GM06990 (cell line): ENCODE results near the gene MEOX1.
"Not testable (repeated sequence)": the region's sequence is repeated elsewhere in the genome, so short reads cannot be mapped to it uniquely, and the experiment has no call there.

Experiments used
- DNase-seq: peaks from one replicate; pipeline ENCODE4 v3.0.0-alpha.2; 2011; ENCODE audit not compliant: insufficient read length; ENCODE audit errors: extremely low read depth
- H3K27me3 ChIP-seq: replicated peaks from 2 replicates; pipeline ENCODE4 v1.6.0; 2011; ENCODE audit warnings: low read length; ENCODE audit not compliant: control insufficient read depth, insufficient read depth
- H3K36me3 ChIP-seq: 2 replicates; pipeline ENCODE4 v1.5.1; 2011; ENCODE audit warnings: low read length; ENCODE audit not compliant: control insufficient read depth, insufficient read depth
- H3K4me3 ChIP-seq: replicated peaks from 2 replicates; pipeline ENCODE4 v1.5.1; 2011; ENCODE audit warnings: low read depth, mild to moderate bottlenecking, control low read depth, low read length
- CTCF ChIP-seq: IDR thresholded peaks from 2 replicates; pipeline ENCODE4 v1.5.1; 2011; ENCODE audit warnings: low read length, control low read depth, mild to moderate bottlenecking, inconsistent platforms; ENCODE audit not compliant: insufficient read depth, poor library complexity, severe bottlenecking

MEOX1 gene

GRCh38 chr17:43689814-43690213 lies 28.1 kb upstream of the MEOX1 start:
- Histone ChIP-seq H3K4me3 (no peak overlapping the region), H3K27me3 (peaks cover 2% of the 10 kb centered on the region; the same call in 1 of the 2 replicates), H3K36me3 (no peaks in the 10 kb centered on the region)
- no peak for TF ChIP-seq CTCF
- DNase-seq, result no peak

- Histone ChIP-seq H3K36me3 (no peaks in the 10 kb centered on the region), H3K4me3 (no peak overlapping the region), H3K27me3 (peaks cover 2% of the 10 kb centered on the region; the same call in 1 of the 2 replicates)
- DNase-seq, result no peak
- TF ChIP-seq CTCF, result no peak
Measured at GRCh38 chr17:43689131-43689530, 27.4 kb upstream of the MEOX1 start.

- H3K4me3 ChIP-seq, H3K27me3 ChIP-seq, H3K36me3 ChIP-seq, DNase-seq: not testable (repeated sequence)
Measured at GRCh38 chr17:43686957-43687356, 25.2 kb upstream of the MEOX1 start.

GRCh38 chr17:43683928-43684653 lies 22.4 kb upstream of the MEOX1 start:
- DNase-seq, result no peak
- TF ChIP-seq CTCF, result no peak
- no peak overlapping the region for H3K4me3 ChIP-seq
- no peaks in the 10 kb centered on the region for H3K36me3 ChIP-seq
- no peaks in the 10 kb centered on the region; the same call in 1 of the 2 replicates for H3K27me3 ChIP-seq

GRCh38 chr17:43680461-43680860 lies 18.7 kb upstream of the MEOX1 start:
- TF ChIP-seq CTCF, result no peak
- no peak for DNase-seq
- no peaks in the 10 kb centered on the region for H3K36me3 ChIP-seq
- no peaks in the 10 kb centered on the region for H3K27me3 ChIP-seq
- H3K4me3 ChIP-seq, result no peak overlapping the region

- Histone ChIP-seq H3K4me3 (no peak overlapping the region), H3K27me3 (no peaks in the 10 kb centered on the region), H3K36me3 (no peaks in the 10 kb centered on the region)
- no peak for TF ChIP-seq CTCF
- DNase-seq, result no peak
Measured at GRCh38 chr17:43679911-43680310, 18.2 kb upstream of the MEOX1 start.
